HG03135 (cell line): ENCODE results near the gene MMP14.
"Not testable (repeated sequence)": the region's sequence is repeated elsewhere in the genome, so short reads cannot be mapped to it uniquely, and the experiment has no call there.

ENCODE experiments used
- ATAC-seq: cut with Tn5 transposase; IDR thresholded peaks from one replicate; pipeline ENCODE4 v1.9.1; 2021; ENCODE audit warnings: mild to moderate bottlenecking, moderate library complexity; ENCODE audit not compliant: unreplicated experiment

The MMP14 gene

DNA sequence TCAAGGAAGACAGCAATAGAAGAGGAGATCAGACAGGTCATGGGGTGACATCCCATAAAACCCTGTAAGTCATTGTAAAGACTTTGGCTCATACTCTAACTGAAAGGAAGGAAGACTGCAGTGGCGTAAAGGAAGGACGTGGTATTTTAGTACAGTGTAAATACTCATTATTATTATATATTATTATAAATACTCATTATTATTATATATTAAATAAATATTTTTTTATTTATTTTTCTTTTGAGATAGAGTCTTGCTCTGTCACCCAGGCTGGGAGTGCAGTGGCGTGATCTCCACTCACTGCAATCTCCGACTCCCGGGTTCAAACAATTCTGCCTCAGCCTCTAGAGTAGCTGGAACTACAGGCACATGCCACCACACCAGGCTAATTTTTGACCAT, 20.0 kb downstream of the MMP14 start:
- no peak for ATAC-seq

DNA sequence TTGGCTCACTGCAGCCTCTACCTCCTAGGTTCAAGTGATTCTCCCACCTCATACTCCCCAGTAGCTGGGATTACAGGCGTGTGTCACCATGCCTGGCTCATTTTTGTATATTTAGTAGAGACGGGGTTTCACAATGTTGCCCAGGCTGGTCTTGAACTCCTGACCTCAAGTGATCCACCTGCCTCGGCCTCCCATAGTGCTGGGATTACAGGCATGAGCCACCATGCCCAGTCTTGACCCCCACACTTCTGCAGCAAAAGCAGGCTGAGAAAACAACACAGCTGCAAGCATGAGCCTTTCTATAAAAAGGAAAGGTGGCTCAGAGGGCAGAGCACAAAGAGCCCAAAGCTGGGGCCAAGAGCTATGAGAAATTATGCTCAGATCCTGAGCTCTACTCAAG, 24.0 kb downstream of the MMP14 start:
- ATAC-seq, result not testable (repeated sequence)

DNA sequence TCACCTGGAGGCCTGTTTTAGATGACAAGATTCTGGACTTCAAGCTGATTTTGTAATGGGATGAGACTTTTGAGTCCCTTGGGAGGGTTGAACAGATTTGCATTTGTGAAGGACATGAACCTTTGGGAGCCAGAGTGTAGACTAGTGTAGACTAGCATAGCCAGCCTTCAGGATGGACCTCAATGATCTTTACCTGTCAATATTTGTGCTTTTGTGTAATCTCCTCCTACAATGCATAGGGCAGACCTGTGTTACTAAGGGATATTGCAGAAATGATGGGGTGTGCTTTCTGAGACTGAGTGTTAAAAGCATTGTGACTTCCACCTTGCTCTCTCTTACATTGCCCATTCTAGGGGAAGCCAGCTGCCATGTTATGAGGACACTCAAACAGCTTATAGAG, 25.3 kb downstream of the MMP14 start:
- ATAC-seq, result no peak

DNA sequence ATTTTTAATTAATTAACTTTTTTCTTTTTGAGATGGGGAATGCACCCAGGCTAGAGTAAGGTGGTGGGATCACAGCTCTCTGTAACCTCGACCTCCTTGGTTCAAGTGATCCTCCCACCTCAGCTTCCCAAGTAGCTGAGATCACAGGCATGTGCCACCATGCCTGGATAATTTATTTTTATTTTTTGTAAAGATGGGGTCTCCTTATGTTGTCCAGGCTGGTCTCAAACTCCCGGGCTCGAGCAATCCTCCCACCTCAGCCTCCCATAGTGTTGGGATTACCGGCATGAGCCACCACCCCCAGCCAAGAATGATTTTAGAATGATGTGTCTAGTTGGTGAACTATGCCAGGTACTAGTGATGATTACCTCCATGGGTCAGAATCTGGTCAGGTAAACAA, 28.6 kb downstream of the MMP14 start:
- ATAC-seq, result no peak

DNA sequence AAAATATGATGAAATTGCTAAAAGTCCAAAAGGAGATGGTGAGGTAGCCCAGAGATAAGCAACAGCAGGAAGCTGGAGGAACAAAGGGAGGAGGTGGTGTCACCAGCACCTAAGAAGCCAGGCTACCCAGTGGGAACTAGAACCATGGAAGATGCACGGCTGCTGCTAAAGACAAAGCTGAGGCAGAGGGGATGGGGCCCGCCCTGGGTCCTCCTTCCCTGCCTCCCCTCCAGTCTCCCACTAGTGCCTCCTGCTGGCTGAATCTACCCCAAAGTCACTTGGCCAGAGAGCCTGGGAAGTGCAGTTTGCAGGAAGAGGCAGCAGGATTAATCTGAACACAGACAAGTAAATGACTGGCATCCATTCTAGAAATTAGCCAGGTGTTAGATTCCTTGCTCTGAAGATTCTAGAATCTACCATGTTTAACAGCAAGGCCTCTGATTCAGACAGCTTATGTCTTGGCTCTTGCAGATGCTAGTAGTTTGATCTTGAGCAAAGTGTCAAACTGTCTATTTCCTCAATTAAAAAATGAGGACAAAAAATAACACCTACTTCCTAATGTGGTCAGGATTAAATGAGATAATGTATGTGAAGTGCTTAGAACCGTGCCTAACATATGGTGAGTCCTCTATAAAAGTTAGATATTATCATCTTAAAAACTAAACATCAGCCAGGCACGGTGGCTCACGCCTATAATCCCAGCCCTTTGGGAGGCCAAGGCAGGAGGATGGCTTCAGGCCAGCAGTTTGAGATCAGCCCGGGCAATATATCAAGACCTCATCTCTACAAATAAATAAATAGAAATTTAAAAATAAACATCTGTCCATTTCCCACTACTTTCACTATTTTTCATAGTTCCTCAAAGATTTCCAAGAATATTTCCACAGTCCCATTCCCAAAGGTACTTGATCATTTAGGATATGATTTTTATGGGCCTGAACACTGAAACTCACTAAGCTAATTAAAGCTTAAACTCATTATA, 29.3 kb downstream of the MMP14 start:
- no peak for ATAC-seq

DNA sequence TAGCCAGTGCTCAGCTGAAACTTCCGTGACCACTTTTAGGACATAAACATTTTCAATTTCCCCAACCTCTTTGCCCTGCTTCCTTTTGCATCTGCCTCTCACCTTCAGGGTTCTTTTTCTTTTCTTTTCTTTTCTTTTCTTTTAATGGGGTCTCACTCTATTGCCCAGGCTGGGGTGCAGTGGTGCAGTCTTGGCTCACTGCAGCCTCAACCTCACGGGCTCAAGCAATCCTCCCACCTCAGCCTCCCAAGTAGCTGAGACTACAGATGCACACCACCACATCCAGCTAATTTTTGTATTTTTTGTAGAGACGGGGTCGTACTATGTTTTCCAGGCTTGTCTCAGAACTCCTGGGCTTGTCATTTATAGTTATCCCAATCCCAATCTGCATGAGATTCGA, 30.5 kb downstream of the MMP14 start:
- ATAC-seq, result no peak

DNA sequence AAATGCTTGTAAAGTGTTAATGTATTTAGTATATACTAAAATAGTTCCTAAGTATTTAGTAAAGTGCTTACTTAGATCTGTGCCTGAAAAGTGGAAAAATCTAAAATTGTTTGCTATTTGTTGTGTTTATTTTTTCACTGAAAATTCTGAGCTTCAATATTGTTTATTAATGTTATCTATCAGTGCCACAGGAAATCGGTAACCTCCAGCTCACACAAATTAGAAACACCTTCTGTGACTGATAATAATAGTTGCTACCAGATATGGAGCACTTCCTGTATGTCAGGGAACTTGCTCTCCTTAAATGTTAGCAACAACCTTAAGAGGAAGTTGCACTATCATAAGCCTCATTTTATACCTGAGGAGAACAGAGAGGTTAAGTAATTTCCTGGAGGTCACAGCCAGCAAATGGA, 34.4 kb downstream of the MMP14 start:
- peak; percentile 39 for ATAC-seq

DNA sequence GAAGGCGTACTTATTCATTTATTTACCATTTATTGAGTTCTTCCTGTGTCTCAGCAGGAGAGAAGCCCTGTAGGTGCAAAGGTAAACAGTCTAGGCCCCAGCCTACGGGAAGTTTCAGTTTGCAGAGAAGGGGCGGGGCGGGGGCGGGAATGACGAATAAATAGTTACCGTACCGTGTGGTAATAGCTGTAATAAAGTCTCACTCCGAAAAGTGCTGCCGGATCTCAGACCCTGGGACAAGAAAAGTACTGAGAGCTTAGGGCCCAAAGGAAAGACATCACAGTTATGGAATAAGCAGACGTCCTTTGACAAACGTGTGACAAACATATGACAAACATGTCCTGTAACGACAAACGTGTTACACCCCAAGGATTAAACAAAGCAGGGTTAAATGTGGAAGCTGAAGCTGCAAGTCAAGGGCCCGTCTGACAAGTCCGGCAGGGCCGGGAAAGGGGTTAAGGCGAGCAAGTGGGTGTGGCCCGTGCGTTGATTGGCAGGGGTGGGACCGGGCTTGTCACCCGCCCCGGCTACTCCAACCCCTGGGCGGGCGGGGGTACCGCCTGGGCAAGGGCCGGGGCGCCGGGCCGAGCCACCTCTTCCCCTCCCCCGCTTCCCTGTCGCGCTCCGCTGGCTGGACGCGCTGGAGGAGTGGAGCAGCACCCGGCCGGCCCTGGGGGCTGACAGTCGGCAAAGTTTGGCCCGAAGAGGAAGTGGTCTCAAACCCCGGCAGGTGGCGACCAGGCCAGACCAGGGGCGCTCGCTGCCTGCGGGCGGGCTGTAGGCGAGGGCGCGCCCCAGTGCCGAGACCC, 35.0 kb downstream of the MMP14 start, which contains the start of gene LRP10:
Gene LRP10, plus strand, starts transcription at position 517 of the 809 bp plus-strand sequence. CDS start 564 bp downstream, outside the sequence.
- ATAC-seq, result peak; percentile 68

DNA sequence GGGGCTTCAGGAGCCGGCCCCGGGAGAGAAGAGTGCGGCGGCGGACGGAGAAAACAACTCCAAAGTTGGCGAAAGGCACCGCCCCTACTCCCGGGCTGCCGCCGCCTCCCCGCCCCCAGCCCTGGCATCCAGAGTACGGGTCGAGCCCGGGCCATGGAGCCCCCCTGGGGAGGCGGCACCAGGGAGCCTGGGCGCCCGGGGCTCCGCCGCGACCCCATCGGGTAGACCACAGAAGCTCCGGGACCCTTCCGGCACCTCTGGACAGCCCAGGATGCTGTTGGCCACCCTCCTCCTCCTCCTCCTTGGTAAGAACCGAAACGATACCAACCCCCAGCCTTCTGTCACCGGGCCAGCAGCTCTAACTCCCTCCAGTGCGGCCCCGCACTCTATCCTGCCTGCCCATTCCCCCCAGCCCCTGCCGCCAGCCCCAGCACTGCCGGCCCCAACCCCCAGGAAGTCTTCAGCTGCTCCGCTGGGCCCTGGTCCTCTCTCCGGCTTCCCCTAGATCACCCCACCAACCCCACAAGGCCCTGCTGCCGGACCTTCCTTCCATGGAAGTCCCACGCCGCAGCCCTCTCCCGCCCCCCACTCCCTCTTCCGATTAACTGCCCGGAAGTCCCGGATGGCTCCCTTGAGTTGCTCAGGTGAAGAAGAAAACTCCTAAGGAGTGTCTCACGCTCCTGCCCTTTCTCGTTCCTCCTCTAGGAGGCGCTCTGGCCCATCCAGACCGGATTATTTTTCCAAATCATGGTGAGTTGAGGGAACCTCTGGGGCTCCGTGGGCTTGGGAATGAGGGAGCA, 35.8 kb downstream of the MMP14 start:
- ATAC-seq, result peak; percentile 28

DNA sequence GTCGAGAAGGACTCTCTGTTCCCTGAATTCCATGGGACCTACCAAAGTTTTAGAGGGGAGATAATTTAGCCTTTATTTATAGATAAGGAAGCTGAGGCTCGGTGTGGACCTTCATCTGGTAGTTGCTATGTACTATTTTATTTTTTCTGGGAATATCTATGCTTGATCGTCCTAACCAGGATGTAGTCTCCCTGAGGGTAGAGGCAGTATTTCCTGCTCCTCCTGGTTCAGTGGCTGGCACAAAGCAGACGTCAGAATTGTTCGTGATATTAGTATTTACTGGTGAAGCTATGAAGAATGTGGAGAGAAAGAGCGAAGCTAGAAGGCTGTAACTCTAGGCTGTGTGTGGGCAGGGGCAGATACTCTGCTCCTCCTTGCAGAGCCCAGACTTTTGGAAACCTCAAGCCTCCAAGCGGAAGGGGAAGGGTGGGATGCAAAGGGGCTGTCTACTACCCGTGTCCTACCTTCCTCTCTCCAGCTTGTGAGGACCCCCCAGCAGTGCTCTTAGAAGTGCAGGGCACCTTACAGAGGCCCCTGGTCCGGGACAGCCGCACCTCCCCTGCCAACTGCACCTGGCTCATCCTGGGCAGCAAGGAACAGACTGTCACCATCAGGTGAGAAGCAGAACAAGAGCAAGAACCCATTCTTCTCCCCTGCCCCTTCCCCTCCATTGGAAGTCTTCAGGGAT, 36.6 kb downstream of the MMP14 start:
- ATAC-seq, result no peak

DNA sequence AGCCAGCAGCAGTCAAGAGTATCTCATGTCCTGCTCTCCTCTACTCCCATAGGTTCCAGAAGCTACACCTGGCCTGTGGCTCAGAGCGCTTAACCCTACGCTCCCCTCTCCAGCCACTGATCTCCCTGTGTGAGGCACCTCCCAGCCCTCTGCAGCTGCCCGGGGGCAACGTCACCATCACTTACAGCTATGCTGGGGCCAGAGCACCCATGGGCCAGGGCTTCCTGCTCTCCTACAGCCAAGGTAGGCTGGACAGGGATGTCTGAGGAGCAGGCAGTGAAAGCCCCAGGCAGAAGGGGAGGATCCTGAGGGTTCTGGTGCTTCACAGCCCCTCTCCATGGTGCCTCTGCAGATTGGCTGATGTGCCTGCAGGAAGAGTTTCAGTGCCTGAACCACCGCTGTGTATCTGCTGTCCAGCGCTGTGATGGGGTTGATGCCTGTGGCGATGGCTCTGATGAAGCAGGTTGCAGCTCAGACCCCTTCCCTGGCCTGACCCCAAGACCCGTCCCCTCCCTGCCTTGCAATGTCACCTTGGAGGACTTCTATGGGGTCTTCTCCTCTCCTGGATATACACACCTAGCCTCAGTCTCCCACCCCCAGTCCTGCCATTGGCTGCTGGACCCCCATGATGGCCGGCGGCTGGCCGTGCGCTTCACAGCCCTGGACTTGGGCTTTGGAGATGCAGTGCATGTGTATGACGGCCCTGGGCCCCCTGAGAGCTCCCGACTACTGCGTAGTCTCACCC, 38.8 kb downstream of the MMP14 start:
- no peak for ATAC-seq

DNA sequence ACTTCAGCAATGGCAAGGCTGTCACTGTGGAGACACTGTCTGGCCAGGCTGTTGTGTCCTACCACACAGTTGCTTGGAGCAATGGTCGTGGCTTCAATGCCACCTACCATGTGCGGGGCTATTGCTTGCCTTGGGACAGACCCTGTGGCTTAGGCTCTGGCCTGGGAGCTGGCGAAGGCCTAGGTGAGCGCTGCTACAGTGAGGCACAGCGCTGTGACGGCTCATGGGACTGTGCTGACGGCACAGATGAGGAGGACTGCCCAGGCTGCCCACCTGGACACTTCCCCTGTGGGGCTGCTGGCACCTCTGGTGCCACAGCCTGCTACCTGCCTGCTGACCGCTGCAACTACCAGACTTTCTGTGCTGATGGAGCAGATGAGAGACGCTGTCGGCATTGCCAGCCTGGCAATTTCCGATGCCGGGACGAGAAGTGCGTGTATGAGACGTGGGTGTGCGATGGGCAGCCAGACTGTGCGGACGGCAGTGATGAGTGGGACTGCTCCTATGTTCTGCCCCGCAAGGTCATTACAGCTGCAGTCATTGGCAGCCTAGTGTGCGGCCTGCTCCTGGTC, 39.4 kb downstream of the MMP14 start:
- no peak for ATAC-seq

DNA sequence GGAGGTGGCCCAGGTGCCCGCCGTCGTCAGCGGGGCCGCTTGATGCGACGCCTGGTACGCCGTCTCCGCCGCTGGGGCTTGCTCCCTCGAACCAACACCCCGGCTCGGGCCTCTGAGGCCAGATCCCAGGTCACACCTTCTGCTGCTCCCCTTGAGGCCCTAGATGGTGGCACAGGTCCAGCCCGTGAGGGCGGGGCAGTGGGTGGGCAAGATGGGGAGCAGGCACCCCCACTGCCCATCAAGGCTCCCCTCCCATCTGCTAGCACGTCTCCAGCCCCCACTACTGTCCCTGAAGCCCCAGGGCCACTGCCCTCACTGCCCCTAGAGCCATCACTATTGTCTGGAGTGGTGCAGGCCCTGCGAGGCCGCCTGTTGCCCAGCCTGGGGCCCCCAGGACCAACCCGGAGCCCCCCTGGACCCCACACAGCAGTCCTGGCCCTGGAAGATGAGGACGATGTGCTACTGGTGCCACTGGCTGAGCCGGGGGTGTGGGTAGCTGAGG, 40.7 kb downstream of the MMP14 start:
- no peak for ATAC-seq

DNA sequence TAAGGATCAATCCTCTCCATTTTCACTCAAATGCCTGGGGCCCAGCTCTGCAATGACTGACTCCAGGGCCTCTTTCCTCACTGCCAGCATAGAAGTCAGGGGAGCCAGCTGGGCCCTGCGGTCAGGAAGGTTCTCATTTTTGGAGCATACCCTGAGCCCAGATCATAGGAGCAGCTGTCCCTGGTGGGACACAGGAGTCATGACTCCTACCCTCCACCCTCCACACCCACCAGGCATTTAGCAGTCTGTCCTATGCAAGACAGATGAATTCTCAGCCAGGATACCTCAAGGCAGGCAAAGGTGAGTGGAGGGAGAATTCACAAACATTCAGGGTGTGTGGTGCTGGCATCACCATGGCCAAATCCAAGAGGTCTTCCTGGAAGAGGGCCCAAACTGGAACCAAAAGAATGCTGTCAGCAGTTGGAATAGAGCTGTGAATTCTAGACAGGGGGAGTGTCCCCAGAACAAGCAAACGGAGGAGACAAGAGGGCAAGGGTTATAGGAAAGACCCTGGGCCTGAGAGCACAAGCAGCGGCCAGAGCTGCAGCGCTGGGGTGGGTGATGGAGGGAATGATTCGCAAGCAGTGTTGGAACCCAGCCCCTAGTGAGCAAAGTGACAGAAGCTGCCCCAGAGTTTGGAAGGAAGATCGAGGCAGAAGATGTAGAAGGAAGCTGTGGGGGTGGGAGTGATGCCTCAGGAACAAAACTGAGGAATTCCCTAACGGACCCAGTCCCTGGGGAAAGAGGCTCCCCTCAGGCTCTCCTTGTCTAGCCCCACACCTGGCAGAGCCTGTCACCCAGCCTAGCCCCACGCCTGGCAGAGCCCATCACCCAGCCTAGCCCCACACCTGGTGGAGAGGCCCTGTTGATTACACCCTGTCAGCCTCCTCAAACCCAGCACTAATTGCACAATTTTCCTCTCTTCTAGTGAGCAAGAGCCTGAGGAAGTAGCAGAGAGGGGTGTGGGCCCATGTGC, 42.2 kb downstream of the MMP14 start:
- no peak for ATAC-seq

DNA sequence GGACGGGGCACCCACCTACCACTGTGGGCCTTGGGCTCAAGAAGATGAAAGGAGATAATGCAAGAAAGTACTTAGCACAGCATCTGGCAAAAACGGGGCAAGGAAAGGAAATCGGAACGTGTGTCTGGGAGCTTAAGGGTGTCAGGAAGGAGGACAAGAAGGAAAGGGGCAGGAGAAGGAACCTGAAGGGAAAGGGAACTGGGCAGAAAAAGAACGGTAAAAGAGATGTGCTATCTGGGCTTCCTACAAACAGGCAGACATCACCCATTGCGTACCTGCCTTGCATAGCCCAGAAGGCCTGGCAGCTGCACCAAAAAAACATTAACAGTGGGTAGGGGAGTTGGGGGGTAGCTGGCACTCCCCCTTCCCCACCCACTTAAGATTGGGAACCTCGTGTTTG, 45.7 kb downstream of the MMP14 start:
- ATAC-seq, result no peak

DNA sequence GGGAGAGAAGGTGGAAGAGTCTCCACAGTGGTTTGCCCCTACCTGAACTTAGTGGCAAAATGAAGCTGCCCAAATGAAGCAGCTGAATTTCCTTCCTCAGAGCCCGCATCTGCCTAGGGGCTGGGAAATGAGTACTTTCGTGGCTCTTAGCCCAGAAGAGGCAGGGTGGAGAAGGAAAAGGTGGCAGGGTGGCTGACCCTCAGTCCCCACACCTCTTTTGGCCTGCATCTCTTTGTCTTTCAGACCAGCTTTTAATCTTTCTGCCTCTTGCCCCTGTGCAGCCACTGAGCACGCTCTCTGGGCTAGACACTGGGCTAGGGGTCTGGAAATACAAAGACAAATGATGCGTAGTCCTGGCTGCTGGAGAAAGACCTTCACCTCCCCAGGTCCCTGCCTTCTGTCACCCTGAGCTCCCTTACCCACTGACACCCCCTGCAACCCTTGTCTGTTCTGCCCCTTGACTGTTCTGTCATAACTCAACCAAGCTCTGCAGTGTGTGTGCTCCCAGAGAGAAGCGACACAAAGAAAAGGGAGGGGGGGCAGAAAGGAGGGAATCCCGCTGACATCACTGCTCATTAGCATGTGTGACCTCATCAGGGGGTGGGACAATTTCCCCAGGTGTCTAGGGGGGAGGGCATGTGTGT, 46.3 kb downstream of the MMP14 start:
- no peak for ATAC-seq

DNA sequence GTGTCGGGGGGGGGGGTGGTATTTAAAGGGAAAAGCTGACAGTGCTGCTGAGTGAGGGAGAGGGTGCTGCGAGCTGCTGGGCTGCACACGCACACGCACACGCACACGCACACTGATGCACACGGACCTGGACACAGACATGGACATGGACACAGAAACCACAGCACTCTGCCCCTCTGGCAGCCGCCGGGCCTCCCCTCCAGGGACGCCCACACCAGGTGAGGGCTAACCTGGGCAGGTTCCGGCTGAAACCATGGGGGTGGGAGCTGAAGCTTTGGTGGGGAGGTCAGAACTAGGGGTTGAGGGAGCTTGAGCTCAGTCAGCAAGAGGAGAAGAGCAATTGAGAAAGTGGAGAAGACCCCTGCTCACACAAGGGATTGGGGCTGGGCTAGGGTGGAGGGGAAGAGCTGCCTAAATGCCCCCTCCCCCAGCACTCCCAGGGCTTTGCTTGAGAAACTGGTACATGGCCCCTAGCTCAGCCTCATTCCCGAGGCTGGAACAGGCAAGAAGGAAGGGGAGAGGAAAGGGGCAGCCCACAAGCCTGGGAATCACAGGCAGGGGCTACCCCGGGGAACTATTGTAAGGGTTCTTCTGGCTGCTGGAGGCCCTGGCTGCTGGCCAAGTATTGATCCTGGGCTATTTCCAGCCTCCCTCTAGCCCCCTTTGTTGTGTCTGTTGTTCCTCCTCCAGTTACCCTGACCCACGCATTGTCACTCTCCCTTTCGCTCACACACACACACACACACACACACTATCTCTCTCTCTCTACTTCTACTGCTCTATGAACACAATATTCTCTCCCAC, 47.0 kb downstream of the MMP14 start, which contains the start of gene REM2:
Gene REM2, plus strand, starts transcription at position 50 of the 804 bp plus-strand sequence. Its CDS starts 66 bp downstream, at position 116.
- ATAC-seq, result no peak
